HEK293T (cell line): ENCODE results near the gene POLR2A.

Experiments
- FOXK2 ChIP-seq: fragments of 450-650 bp; IDR thresholded peaks from 2 replicates; pipeline ENCODE4 v1.6.1; 2016; ENCODE audit warnings: mild to moderate bottlenecking
- NFRKB ChIP-seq: fragments of 450-650 bp; IDR thresholded peaks from 2 replicates; pipeline ENCODE4 v1.6.1; 2016; ENCODE audit warnings: mild to moderate bottlenecking, moderate library complexity

GRCh38 chr17:7493941-7494340 lies 9.8 kb downstream of the POLR2A start:
- no peak for TF ChIP-seq FOXK2
- no peak for TF ChIP-seq NFRKB
